HepG2 (cell line): ENCODE results near the gene GPR37L1. TPM values are rescaled to one million over a fixed set of nuclear protein-coding genes. Genes with fewer than 3 reads are reported as not detected.

Experiments used
- ATF1 ChIP-seq: IDR thresholded peaks from 2 replicates; pipeline ENCODE4 v1.6.1; 2016; ENCODE audit warnings: mild to moderate bottlenecking, control low read depth
- BRCA1 ChIP-seq: sonication (generic); formaldehyde crosslinking; IDR thresholded peaks from 2 replicates; pipeline ENCODE4 v1.4.0; 2020; ENCODE audit warnings: missing genetic modification reagents
- CBFB ChIP-seq: sonication (generic); formaldehyde crosslinking; IDR thresholded peaks from 2 replicates; pipeline ENCODE4 v1.4.0; 2020; ENCODE audit warnings: missing genetic modification reagents
- CENPT ChIP-seq: sonication (generic); formaldehyde crosslinking; IDR thresholded peaks from 2 replicates; pipeline ENCODE4 v1.8.0; 2022; ENCODE audit warnings: low read depth, mild to moderate bottlenecking, moderate library complexity, missing genetic modification reagents
- DNMT1 ChIP-seq: sonication (generic); formaldehyde crosslinking; IDR thresholded peaks from 2 replicates; pipeline ENCODE4 v1.5.1; 2020; ENCODE audit warnings: mild to moderate bottlenecking, missing genetic modification reagents
- GABPB1 ChIP-seq: IDR thresholded peaks from 2 replicates; pipeline ENCODE4 v1.6.1; 2016; ENCODE audit warnings: mild to moderate bottlenecking, missing genetic modification reagents, moderate library complexity, missing compliant biosample characterization
- HNF4G ChIP-seq, 2 experiments: sonication (generic) in 1 of 2; formaldehyde crosslinking in 1 of 2; IDR thresholded peaks; 2 replicates each; pipeline versions ENCODE4 v1.4.0 to v1.6.1; 2011 to 2020; ENCODE audit warnings: borderline replicate concordance in 2 of 2, low read depth in 2 of 2, mild to moderate bottlenecking in 2 of 2, low read length in 1 of 2, missing genetic modification reagents in 1 of 2, moderate library complexity in 1 of 2
- KDM2A ChIP-seq: sonication (generic); formaldehyde crosslinking; IDR thresholded peaks from 2 replicates; pipeline ENCODE4 v1.4.0; 2020; ENCODE audit warnings: low read depth, missing genetic modification reagents, borderline replicate concordance
- KDM4B ChIP-seq: sonication (generic); formaldehyde crosslinking; IDR thresholded peaks from 2 replicates; pipeline ENCODE4 v1.4.0; 2020; ENCODE audit warnings: missing genetic modification reagents
- KDM5A ChIP-seq: fragments of 200-600 bp; sonication (generic); IDR thresholded peaks from 2 replicates; pipeline ENCODE4 v1.7.0; 2018; ENCODE audit warnings: antibody characterized with exemption, mild to moderate bottlenecking, low read length, borderline replicate concordance
- NR2F1 ChIP-seq, 2 experiments: fragments of 450-650 bp in 1 of 2; formaldehyde crosslinking in 1 of 2; IDR thresholded peaks; 2 replicates each; pipeline versions ENCODE4 v1.5.0 to v1.6.1; 2016 to 2020; ENCODE audit warnings: mild to moderate bottlenecking in 1 of 2, missing compliant biosample characterization in 1 of 2, missing genetic modification reagents in 1 of 2, moderate library complexity in 1 of 2
- PHF21A ChIP-seq: sonication (generic); formaldehyde crosslinking; IDR thresholded peaks from 2 replicates; pipeline ENCODE4 v1.5.0; 2020; ENCODE audit warnings: mild to moderate bottlenecking, missing genetic modification reagents
- PREB ChIP-seq: sonication (generic); formaldehyde crosslinking; IDR thresholded peaks from 2 replicates; pipeline ENCODE4 v1.4.0; 2020; ENCODE audit warnings: missing genetic modification reagents
- RFX1 ChIP-seq: fragments of 450-650 bp; IDR thresholded peaks from 2 replicates; pipeline ENCODE4 v1.6.1; 2017
- RFX5 ChIP-seq: IDR thresholded peaks from 2 replicates; pipeline ENCODE4 v1.6.1; 2011; ENCODE audit warnings: low read depth, low read length, improper control_type of control experiment
- SMAD1 ChIP-seq: sonication (generic); formaldehyde crosslinking; IDR thresholded peaks from 2 replicates; pipeline ENCODE4 v1.4.0; 2020; ENCODE audit warnings: missing genetic modification reagents, low read depth, mild to moderate bottlenecking, borderline replicate concordance
- TARDBP ChIP-seq: sonication (generic); formaldehyde crosslinking; IDR thresholded peaks from 2 replicates; pipeline ENCODE4 v1.8.0; 2022; ENCODE audit warnings: mild to moderate bottlenecking, missing genetic modification reagents
- YY1 ChIP-seq: IDR thresholded peaks from 2 replicates; pipeline ENCODE4 v1.6.1; 2011; ENCODE audit warnings: low read length, low read depth, moderate library complexity, mild to moderate bottlenecking; ENCODE audit not compliant: insufficient read depth, insufficient replicate concordance
- ZBTB46 ChIP-seq: sonication (generic); formaldehyde crosslinking; IDR thresholded peaks from 2 replicates; pipeline ENCODE4 v1.4.0; 2020; ENCODE audit warnings: mild to moderate bottlenecking, missing genetic modification reagents, borderline replicate concordance
- ZC3H4 ChIP-seq: sonication (generic); formaldehyde crosslinking; IDR thresholded peaks from 2 replicates; pipeline ENCODE4 v1.4.0; 2020; ENCODE audit warnings: missing genetic modification reagents, borderline replicate concordance
- ZFP36L2 ChIP-seq: sonication (generic); formaldehyde crosslinking; IDR thresholded peaks from 2 replicates; pipeline ENCODE4 v1.4.0; 2020; ENCODE audit warnings: missing genetic modification reagents
- ZFP41 ChIP-seq: sonication (generic); formaldehyde crosslinking; IDR thresholded peaks from 2 replicates; pipeline ENCODE4 v1.4.0; 2020; ENCODE audit warnings: mild to moderate bottlenecking, missing genetic modification reagents, borderline replicate concordance
- ZIK1 ChIP-seq: sonication (generic); formaldehyde crosslinking; IDR thresholded peaks from 2 replicates; pipeline ENCODE4 v1.5.0; 2020; ENCODE audit warnings: mild to moderate bottlenecking, low read depth, missing genetic modification reagents, borderline replicate concordance
- ZNF503 ChIP-seq: sonication (generic); formaldehyde crosslinking; IDR thresholded peaks from 2 replicates; pipeline ENCODE4 v1.4.0; 2020; ENCODE audit warnings: missing genetic modification reagents
- ZNF749 ChIP-seq: sonication (generic); formaldehyde crosslinking; IDR thresholded peaks from 2 replicates; pipeline ENCODE4 v1.8.0; 2022; ENCODE audit warnings: mild to moderate bottlenecking, missing genetic modification reagents, moderate library complexity, borderline replicate concordance
- ZZZ3 ChIP-seq: sonication (generic); formaldehyde crosslinking; IDR thresholded peaks from 2 replicates; pipeline ENCODE4 v1.4.0; 2020; ENCODE audit warnings: missing genetic modification reagents, mild to moderate bottlenecking, borderline replicate concordance
- polyA plus RNA-seq, 8 experiments: library from polyadenylated mRNA; depleted of rRNA in 3 of 8; stranded (reverse) in 7 of 8; unstranded in 1 of 8; fragments of >200 nt; fragmentation: Illumina TruSeq in 4 of 8; extraction: Trizol in 4 of 8; gene quantifications; 2 replicates each; pipeline versions ENCODE4 v1.2.1 to v1.2.3, GENCODE V29; 2011 to 2016; ENCODE audit warnings: low read depth in 4 of 8, missing spikeins in 1 of 8, mixed read lengths in 1 of 8; ENCODE audit not compliant: insufficient read depth in 1 of 8
- total RNA-seq, 5 experiments: library from RNA; depleted of rRNA; stranded (reverse); fragments of >200 nt; fragmentation: Illumina TruSeq; extraction: Trizol; gene quantifications; 2 replicates each; pipeline ENCODE4 v1.2.3, GENCODE V29; 2016; ENCODE audit warnings: low read depth in 1 of 5

GPR37L1 gene
- total and polyA plus RNA-seq, 2 of the 13 experiments (the other 11 are each of a cell fraction or from before 2014, with no cell fraction given): 0.13 TPM; not detected in 1

GRCh38 chr1:202085682-202086373 lies 36.9 kb upstream of the GPR37L1 start (continued):
- TF ChIP-seq KDM2A (CRISPR knock-in tag): peak; percentile 51; the same call in 1 of the 2 replicates
- TF ChIP-seq ZFP41 (CRISPR knock-in tag): no peak
- peak; percentile 83 for TF ChIP-seq TARDBP
- no peak for TF ChIP-seq KDM4B (CRISPR knock-in tag)
- TF ChIP-seq BRCA1 (CRISPR knock-in tag): no peak
- no peak for TF ChIP-seq CBFB
- no peak for TF ChIP-seq ZZZ3 (CRISPR knock-in tag)
- peak; percentile 53; the same call in 1 of the 2 replicates for TF ChIP-seq HNF4G (IDR thresholded peaks at IDR 0.05; ENCODE audit: borderline replicate concordance, low read depth, low read length)
- TF ChIP-seq HNF4G (CRISPR knock-in tag; IDR thresholded peaks at IDR 0.05; ENCODE audit: borderline replicate concordance, low read depth): peak; percentile 72; the same call in 1 of the 2 replicates
- TF ChIP-seq ZIK1 (CRISPR knock-in tag): no peak
- peak; percentile 50; the same call in 1 of the 2 replicates for TF ChIP-seq ATF1 (CRISPR knock-in tag)
- no peak for TF ChIP-seq PREB (CRISPR knock-in tag)
- no peak; the same call in 1 of the 2 replicates for TF ChIP-seq ZC3H4
- peak in 1 of 2 experiments; percentile 64; a peak in 1 of 4 replicates for TF ChIP-seq NR2F1 (CRISPR knock-in tag; IDR thresholded peaks at IDR 0.05)
- no peak for TF ChIP-seq RFX5
- peak; percentile 82 for TF ChIP-seq YY1
- no peak for TF ChIP-seq DNMT1 (CRISPR knock-in tag)
- TF ChIP-seq ZNF503: no peak
- no peak for TF ChIP-seq ZBTB46 (CRISPR knock-in tag)
- no peak for TF ChIP-seq CENPT (CRISPR knock-in tag)
- TF ChIP-seq ZNF749 (CRISPR knock-in tag): no peak
- no peak for TF ChIP-seq RFX1
- no peak; the same call in 1 of the 2 replicates for TF ChIP-seq GABPB1 (CRISPR knock-in tag)
- peak; percentile 74 for TF ChIP-seq PHF21A
- no peak for TF ChIP-seq SMAD1 (CRISPR knock-in tag)
- no peak; the same call in 1 of the 2 replicates for TF ChIP-seq KDM5A
- TF ChIP-seq ZFP36L2: no peak
